Measurements from ENCODE around the gene ARHGEF17.

ARHGEF17 gene

GRCh38 chr11:73298233-73298632, 9.8 kb upstream of the ARHGEF17 start:
- no peak for DNase-seq (ENCODE audit: low read depth, low spot score)
- H3K4me3 ChIP-seq (ENCODE audit: low read depth, low read length): no peak overlapping the region
- no peak for TF ChIP-seq CTCF (IDR thresholded peaks at IDR 0.05; ENCODE audit: low read depth, low read length)
- in situ Hi-C loops (cut with HindIII; ENCODE audit: low sequenced_read_pairs): no loop called here

GRCh38 chr11:73299751-73300150, 8.3 kb upstream of the ARHGEF17 start:
- no peak for TF ChIP-seq CTCF (IDR thresholded peaks at IDR 0.05; ENCODE audit: low read depth, low read length)
- DNase-seq (ENCODE audit: low read depth, low spot score): no peak
- in situ Hi-C loops (cut with HindIII; ENCODE audit: low sequenced_read_pairs): no loop called here
- no peak overlapping the region for H3K4me3 ChIP-seq (ENCODE audit: low read depth, low read length)

- TF ChIP-seq CTCF (IDR thresholded peaks at IDR 0.05; ENCODE audit: low read depth, low read length): peak; percentile 18
- DNase-seq (ENCODE audit: low read depth, low spot score): no peak
- H3K4me3 ChIP-seq (ENCODE audit: low read depth, low read length): no peak overlapping the region
- in situ Hi-C loops (cut with HindIII; ENCODE audit: low sequenced_read_pairs): no loop called here
These were observed 1.8 kb upstream of the ARHGEF17 start for GRCh38 chr11:73306069-73306841.

GRCh38 chr11:73306977-73307322, 1.1 kb upstream of the ARHGEF17 start:
- no peak for TF ChIP-seq CTCF (IDR thresholded peaks at IDR 0.05; ENCODE audit: low read depth, low read length)
- peak overlapping the region; percentile 16 for H3K4me3 ChIP-seq (ENCODE audit: low read depth, low read length)
- in situ Hi-C loops (cut with HindIII; ENCODE audit: low sequenced_read_pairs): no loop called here
- no peak for DNase-seq (ENCODE audit: low read depth, low spot score)

GRCh38 chr11:73307323-73308002, 613 bp upstream of the ARHGEF17 start:
- in situ Hi-C loops (cut with HindIII; ENCODE audit: low sequenced_read_pairs): no loop called here

More at GRCh38 chr11:73307323-73308002, 613 bp upstream of the ARHGEF17 start:
- DNase-seq (ENCODE audit: low read depth, low spot score): peak; percentile 100
- H3K4me3 ChIP-seq (ENCODE audit: low read depth, low read length): peak overlapping the region; percentile 60
- peak; percentile 84 for TF ChIP-seq CTCF (IDR thresholded peaks at IDR 0.05; ENCODE audit: low read depth, low read length)
